GM04503 (cell line): ENCODE results near the gene SLC1A3.

Experiments used
- DNase-seq: peaks from one replicate; pipeline ENCODE4 v3.0.0-alpha.2; 2012; ENCODE audit warnings: low read depth

Gene SLC1A3

GRCh38 chr5:36721664-36722235, 115.3 kb downstream of the SLC1A3 start:
- no peak for DNase-seq

- DNase-seq, result no peak
Observed at GRCh38 chr5:36722900-36723299, 116.5 kb downstream of the SLC1A3 start.

- no peak for DNase-seq
Observed at GRCh38 chr5:36723912-36724311, 117.5 kb downstream of the SLC1A3 start.

GRCh38 chr5:36724467-36725332, 118.3 kb downstream of the SLC1A3 start:
- DNase-seq, result no peak

GRCh38 chr5:36726317-36726716, 119.9 kb downstream of the SLC1A3 start:
- no peak for DNase-seq

GRCh38 chr5:36726767-36727166, 120.4 kb downstream of the SLC1A3 start:
- no peak for DNase-seq

GRCh38 chr5:36728697-36729543, 122.5 kb downstream of the SLC1A3 start:
- peak; percentile 16 for DNase-seq

GRCh38 chr5:36730537-36731216, 124.3 kb downstream of the SLC1A3 start:
- no peak for DNase-seq

- no peak for DNase-seq
Observed at GRCh38 chr5:36733183-36733582, 126.8 kb downstream of the SLC1A3 start.

GRCh38 chr5:36734422-36734821, 128.0 kb downstream of the SLC1A3 start:
- DNase-seq, result no peak

- DNase-seq, result no peak
Observed at GRCh38 chr5:36735891-36736290, 129.5 kb downstream of the SLC1A3 start.
